K562 (cell line): ENCODE results near the gene CSF1. TPM values are rescaled to one million over a fixed set of nuclear protein-coding genes. Genes with fewer than 3 reads are reported as not detected.

ENCODE experiments used
- ADNP ChIP-seq: fragments of 200-800 bp; sonication (Bioruptor generic); IDR thresholded peaks from 2 replicates; pipeline ENCODE4 v1.6.1; 2016; ENCODE audit warnings: missing genetic modification characterization, missing compliant biosample characterization
- ARNT ChIP-seq, 2 experiments: fragments of 450-650 bp; IDR thresholded peaks; 2 replicates each; pipeline ENCODE4 v1.6.1; 2016; ENCODE audit warnings: mild to moderate bottlenecking in 1 of 2
- ATF7 ChIP-seq: fragments of 450-650 bp; IDR thresholded peaks from 2 replicates; pipeline ENCODE4 v1.7.1; 2014; ENCODE audit warnings: mild to moderate bottlenecking, moderate library complexity
- C11orf30 ChIP-seq: fragments of 450-650 bp; IDR thresholded peaks from 2 replicates; pipeline ENCODE4 v1.6.1; 2016; ENCODE audit warnings: low read depth, mild to moderate bottlenecking
- CAMTA2 ChIP-seq: fragments of 250-450 bp; sonication (Bioruptor Pico); conservative IDR thresholded peaks from 2 replicates; pipeline ENCODE4 v1.5.1; 2022
- CC2D1A ChIP-seq: fragments of 450-650 bp; IDR thresholded peaks from 2 replicates; pipeline ENCODE4 v1.6.1; 2017; ENCODE audit warnings: mild to moderate bottlenecking
- CREBBP ChIP-seq: IDR thresholded peaks from one replicate; pipeline ENCODE4 v1.6.1; 2012; ENCODE audit warnings: low read depth, mild to moderate bottlenecking, control low read depth, inconsistent platforms, low read length
- ELK3 ChIP-seq: fragments of 450-650 bp; formaldehyde crosslinking; IDR thresholded peaks from 2 replicates; pipeline ENCODE4 v1.4.0; 2020; ENCODE audit warnings: mild to moderate bottlenecking
- HNRNPK ChIP-seq: fragments of 200-400 bp; formaldehyde crosslinking; IDR thresholded peaks from one replicate; pipeline ENCODE4 v1.6.1; 2018; ENCODE audit warnings: mild to moderate bottlenecking, low read depth, low read length; ENCODE audit not compliant: poor library complexity, severe bottlenecking
- KDM4B ChIP-seq, 2 experiments: fragments of 450-650 bp in 1 of 2; sonication (generic) in 1 of 2; IDR thresholded peaks; 2 replicates each; pipeline ENCODE4 v1.6.1; 2016 to 2017; ENCODE audit warnings: borderline replicate concordance in 2 of 2, antibody characterized with exemption in 1 of 2, low read depth in 1 of 2, mild to moderate bottlenecking in 1 of 2
- NCOA6 ChIP-seq: fragments of 450-650 bp; IDR thresholded peaks from 2 replicates; pipeline ENCODE4 v1.6.1; 2017; ENCODE audit warnings: mild to moderate bottlenecking
- NRF1 ChIP-seq, 2 experiments: fragments of 450-650 bp; IDR thresholded peaks in 1 of 2; conservative IDR thresholded peaks in 1 of 2; 2 replicates each; pipeline ENCODE4 v1.6.1; 2014; ENCODE audit warnings: mild to moderate bottlenecking in 2 of 2
- POLR3G ChIP-seq: IDR thresholded peaks from 2 replicates; pipeline ENCODE4 v1.6.1; 2011; ENCODE audit not compliant: insufficient read length, insufficient replicate concordance; ENCODE audit errors: extremely low read depth
- RBM15 ChIP-seq: fragments of 200-400 bp; formaldehyde crosslinking; IDR thresholded peaks from 2 replicates; pipeline ENCODE4 v1.6.1; 2018; ENCODE audit warnings: mild to moderate bottlenecking, low read length, moderate library complexity; ENCODE audit not compliant: insufficient read depth
- TCF7L2 ChIP-seq: fragments of 150-350 bp; IDR thresholded peaks from 2 replicates; pipeline ENCODE4 v1.6.1; 2016; ENCODE audit warnings: low read depth, mild to moderate bottlenecking, low read length, moderate library complexity
- ZNF75A ChIP-seq: fragments of 450-650 bp; formaldehyde crosslinking; IDR thresholded peaks from 2 replicates; pipeline ENCODE4 v1.4.0; 2020; ENCODE audit warnings: mild to moderate bottlenecking
- polyA plus RNA-seq, 8 experiments: library from polyadenylated mRNA; depleted of rRNA in 4 of 8; stranded (reverse) in 5 of 8; unstranded in 3 of 8; fragments of >200 nt; fragmentation: Nextera tagmentation in 2 of 8; fragmentation: Illumina TruSeq in 1 of 8; extraction: Ambion mirVana in 2 of 8; extraction: Trizol in 1 of 8; gene quantifications; 2 replicates each; pipeline versions ENCODE4 v1.2.1 to v1.2.3, GENCODE V29; 2011 to 2014; ENCODE audit warnings: inconsistent platforms in 1 of 8, missing spikeins in 1 of 8
- total RNA-seq, 7 experiments: library from RNA; depleted of rRNA in 6 of 7; stranded (reverse); fragments of >200 nt in 6 of 7; fragmentation: Illumina TruSeq in 2 of 7; extraction: Trizol in 2 of 7; gene quantifications; 2 replicates each; pipeline versions ENCODE4 v1.2.1 to v1.2.3, GENCODE V29; 2011 to 2021; ENCODE audit warnings: low replicate concordance in 1 of 7
- TF ChIP-seq, protein P1 (sequence below): sonication (generic); formaldehyde crosslinking; IDR thresholded peaks from 2 replicates; pipeline ENCODE4 v1.8.1; 2022; ENCODE audit warnings: missing genetic modification reagents
- TF ChIP-seq, protein P2 (sequence below), 2 experiments: fragments of 450-650 bp in 1 of 2; sonication (generic) in 1 of 2; formaldehyde crosslinking; conservative IDR thresholded peaks; 2 replicates each; pipeline versions ENCODE4 v1.4.0 to v1.8.1; 2020 to 2022; ENCODE audit warnings: mild to moderate bottlenecking in 1 of 2, missing genetic modification reagents in 1 of 2
- TF ChIP-seq, protein P3 (sequence below): fragments of 450-650 bp; IDR thresholded peaks from 2 replicates; pipeline ENCODE4 v1.6.1; 2018; ENCODE audit warnings: mild to moderate bottlenecking, low read depth; ENCODE audit not compliant: partially characterized antibody
- TF ChIP-seq, protein P4 (sequence below): fragments of 250-450 bp; sonication (Bioruptor Pico); IDR thresholded peaks from 2 replicates; pipeline ENCODE4 v1.4.0; 2020; ENCODE audit warnings: mild to moderate bottlenecking, moderate library complexity

CSF1 gene
- total and polyA plus RNA-seq, 9 of the 15 experiments (the other 6 are each of a cell fraction or from before 2014, with no cell fraction given), result 0.18 to 11.8 (median 2.8) TPM

DNA sequence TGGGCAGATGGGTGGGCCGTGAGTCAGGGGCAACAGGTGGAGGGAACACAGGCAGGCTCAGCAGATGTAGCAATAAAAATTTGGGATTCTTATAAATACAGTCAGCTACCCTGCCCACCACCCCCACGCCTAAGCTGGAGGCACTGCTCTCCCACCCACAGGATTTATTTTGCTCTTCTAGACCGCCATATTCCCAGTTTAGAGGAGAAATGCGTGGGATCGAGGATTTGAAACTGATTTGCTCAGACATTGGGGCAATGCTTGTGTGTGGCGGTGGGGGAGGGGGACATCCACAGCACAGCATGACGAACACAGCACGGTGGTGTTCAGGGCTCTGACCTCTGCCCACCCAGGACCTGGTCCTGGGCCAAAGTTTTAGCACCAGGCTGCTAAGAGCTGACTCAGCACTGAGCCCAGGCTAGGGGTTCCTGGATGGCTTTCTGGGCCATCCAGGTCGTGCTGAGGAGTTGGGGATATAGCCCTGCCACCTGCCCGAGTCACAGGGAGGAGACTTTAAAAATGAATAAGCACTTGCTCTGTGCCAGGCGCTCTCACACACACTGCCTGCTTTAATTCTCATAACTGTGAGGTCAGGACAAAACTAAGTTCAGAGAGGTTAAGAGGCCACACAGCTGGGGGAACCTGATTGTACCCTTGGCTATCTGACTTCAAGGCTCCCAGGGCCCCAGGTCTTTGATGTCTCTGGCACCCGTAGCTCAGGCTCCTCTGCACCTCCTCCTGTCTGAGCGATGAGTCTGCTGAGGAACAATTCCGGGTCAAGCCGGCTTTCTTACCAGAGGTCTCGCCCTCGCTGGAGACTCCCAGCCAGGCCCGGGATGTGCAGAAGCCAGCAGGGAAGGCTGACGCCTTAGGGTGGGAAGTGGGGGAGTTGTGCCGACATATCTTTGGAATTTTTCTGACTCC is 29.4 kb upstream of the CSF1 start (continued):
- TF ChIP-seq ELK3 (CRISPR knock-in tag) (no peak), CREBBP (no peak), POLR3G (no peak), ARNT (IDR thresholded peaks at IDR 0.05) (no peak), KDM4B (IDR thresholded peaks at IDR 0.05; ENCODE audit: borderline replicate concordance in 2 of 2, low read depth in 1 of 2) (no peak), HNRNPK (no peak), TCF7L2 (no peak), NCOA6 (no peak), CAMTA2 (CRISPR knock-in tag) (no peak), ZNF75A (CRISPR knock-in tag) (no peak), CC2D1A (no peak), RBM15 (no peak), NRF1 (conservative IDR thresholded peaks at IDR 0.05 in 1 of 2, IDR thresholded peaks at IDR 0.05 in 1 of 2) (no peak), ATF7 (no peak), ADNP (tag) (no peak), C11orf30 (peak; percentile 84)
- TF ChIP-seq, protein P1, sequence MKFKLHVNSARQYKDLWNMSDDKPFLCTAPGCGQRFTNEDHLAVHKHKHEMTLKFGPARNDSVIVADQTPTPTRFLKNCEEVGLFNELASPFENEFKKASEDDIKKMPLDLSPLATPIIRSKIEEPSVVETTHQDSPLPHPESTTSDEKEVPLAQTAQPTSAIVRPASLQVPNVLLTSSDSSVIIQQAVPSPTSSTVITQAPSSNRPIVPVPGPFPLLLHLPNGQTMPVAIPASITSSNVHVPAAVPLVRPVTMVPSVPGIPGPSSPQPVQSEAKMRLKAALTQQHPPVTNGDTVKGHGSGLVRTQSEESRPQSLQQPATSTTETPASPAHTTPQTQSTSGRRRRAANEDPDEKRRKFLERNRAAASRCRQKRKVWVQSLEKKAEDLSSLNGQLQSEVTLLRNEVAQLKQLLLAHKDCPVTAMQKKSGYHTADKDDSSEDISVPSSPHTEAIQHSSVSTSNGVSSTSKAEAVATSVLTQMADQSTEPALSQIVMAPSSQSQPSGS (CRISPR knock-in tag), result no peak
- TF ChIP-seq, protein P2, sequence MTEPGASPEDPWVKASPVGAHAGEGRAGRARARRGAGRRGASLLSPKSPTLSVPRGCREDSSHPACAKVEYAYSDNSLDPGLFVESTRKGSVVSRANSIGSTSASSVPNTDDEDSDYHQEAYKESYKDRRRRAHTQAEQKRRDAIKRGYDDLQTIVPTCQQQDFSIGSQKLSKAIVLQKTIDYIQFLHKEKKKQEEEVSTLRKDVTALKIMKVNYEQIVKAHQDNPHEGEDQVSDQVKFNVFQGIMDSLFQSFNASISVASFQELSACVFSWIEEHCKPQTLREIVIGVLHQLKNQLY (CRISPR knock-in tag; conservative IDR thresholded peaks at IDR 0.05), result no peak
- TF ChIP-seq, protein P3, sequence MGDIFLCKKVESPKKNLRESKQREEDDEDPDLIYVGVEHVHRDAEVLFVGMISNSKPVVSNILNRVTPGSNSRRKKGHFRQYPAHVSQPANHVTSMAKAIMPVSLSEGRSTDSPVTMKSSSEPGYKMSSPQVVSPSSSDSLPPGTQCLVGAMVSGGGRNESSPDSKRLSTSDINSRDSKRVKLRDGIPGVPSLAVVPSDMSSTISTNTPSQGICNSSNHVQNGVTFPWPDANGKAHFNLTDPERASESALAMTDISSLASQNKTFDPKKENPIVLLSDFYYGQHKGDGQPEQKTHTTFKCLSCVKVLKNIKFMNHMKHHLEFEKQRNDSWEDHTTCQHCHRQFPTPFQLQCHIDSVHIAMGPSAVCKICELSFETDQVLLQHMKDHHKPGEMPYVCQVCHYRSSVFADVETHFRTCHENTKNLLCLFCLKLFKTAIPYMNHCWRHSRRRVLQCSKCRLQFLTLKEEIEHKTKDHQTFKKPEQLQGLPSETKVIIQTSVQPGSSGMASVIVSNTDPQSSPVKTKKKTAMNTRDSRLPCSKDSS, result no peak
- TF ChIP-seq, protein P4, sequence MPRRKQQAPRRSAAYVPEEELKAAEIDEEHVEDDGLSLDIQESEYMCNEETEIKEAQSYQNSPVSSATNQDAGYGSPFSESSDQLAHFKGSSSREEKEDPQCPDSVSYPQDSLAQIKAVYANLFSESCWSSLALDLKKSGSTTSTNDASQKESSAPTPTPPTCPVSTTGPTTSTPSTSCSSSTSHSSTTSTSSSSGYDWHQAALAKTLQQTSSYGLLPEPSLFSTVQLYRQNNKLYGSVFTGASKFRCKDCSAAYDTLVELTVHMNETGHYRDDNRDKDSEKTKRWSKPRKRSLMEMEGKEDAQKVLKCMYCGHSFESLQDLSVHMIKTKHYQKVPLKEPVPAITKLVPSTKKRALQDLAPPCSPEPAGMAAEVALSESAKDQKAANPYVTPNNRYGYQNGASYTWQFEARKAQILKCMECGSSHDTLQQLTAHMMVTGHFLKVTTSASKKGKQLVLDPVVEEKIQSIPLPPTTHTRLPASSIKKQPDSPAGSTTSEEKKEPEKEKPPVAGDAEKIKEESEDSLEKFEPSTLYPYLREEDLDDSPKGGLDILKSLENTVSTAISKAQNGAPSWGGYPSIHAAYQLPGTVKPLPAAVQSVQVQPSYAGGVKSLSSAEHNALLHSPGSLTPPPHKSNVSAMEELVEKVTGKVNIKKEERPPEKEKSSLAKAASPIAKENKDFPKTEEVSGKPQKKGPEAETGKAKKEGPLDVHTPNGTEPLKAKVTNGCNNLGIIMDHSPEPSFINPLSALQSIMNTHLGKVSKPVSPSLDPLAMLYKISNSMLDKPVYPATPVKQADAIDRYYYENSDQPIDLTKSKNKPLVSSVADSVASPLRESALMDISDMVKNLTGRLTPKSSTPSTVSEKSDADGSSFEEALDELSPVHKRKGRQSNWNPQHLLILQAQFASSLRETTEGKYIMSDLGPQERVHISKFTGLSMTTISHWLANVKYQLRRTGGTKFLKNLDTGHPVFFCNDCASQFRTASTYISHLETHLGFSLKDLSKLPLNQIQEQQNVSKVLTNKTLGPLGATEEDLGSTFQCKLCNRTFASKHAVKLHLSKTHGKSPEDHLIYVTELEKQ (CRISPR knock-in tag), result no peak
